ENCODE measurements around the gene ATG3.
A peak's percentile ranks its signal among the peaks of the same experiment; 100 is the strongest.

DNA sequence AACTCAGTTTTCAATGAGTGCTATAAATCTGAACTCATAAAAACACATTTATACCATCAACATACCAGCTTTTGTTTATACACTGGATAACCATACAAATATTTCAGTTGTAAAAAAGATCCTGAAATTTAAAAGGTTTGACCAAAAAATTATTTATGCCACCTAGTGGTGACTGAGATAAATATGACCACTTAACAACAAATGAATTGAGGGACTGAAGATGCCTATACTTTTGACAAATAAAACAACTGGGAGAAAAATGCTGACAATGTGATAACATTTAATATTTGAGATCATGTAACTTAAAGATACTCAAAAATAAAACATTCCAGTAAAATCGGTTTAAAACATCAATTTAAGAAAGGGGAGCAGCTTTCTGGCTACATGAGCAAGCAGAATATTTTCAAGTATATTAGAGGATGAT lies 30.4 kb downstream of the ATG3 start:
- TF ChIP-seq, protein P1, sequence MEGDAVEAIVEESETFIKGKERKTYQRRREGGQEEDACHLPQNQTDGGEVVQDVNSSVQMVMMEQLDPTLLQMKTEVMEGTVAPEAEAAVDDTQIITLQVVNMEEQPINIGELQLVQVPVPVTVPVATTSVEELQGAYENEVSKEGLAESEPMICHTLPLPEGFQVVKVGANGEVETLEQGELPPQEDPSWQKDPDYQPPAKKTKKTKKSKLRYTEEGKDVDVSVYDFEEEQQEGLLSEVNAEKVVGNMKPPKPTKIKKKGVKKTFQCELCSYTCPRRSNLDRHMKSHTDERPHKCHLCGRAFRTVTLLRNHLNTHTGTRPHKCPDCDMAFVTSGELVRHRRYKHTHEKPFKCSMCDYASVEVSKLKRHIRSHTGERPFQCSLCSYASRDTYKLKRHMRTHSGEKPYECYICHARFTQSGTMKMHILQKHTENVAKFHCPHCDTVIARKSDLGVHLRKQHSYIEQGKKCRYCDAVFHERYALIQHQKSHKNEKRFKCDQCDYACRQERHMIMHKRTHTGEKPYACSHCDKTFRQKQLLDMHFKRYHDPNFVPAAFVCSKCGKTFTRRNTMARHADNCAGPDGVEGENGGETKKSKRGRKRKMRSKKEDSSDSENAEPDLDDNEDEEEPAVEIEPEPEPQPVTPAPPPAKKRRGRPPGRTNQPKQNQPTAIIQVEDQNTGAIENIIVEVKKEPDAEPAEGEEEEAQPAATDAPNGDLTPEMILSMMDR (IDR thresholded peaks at IDR 0.05), result peak; percentile 33 to 40 (median 36)
- TF ChIP-seq POLR2A (IDR thresholded peaks at IDR 0.05), result no peak
